HL-60 (cell line): ENCODE measurements around the gene FBXL14.

Experiments used
- DNase-seq, 2 experiments: peaks; one replicate each; pipeline ENCODE4 v3.0.0-alpha.2; 2010 to 2020; ENCODE audit warnings: low read depth in 1 of 2, low spot score in 1 of 2
- H3K27ac ChIP-seq: fragments of 250-450 bp; sonication (Bioruptor Pico); replicated peaks from 2 replicates; pipeline ENCODE4 v1.5.1; 2020; ENCODE audit warnings: mild to moderate bottlenecking, moderate library complexity
- H3K27me3 ChIP-seq: fragments of 250-450 bp; sonication (Bioruptor Pico); 2 replicates; pipeline ENCODE4 v1.5.1; 2021; ENCODE audit warnings: mild to moderate bottlenecking, moderate library complexity; ENCODE audit not compliant: insufficient read depth, poor library complexity, severe bottlenecking
- H3K4me3 ChIP-seq: replicated peaks from 2 replicates; pipeline ENCODE4 v1.5.1; 2011; ENCODE audit warnings: mild to moderate bottlenecking, control low read depth, low read length; ENCODE audit not compliant: insufficient read depth
- CTCF ChIP-seq: IDR thresholded peaks from one replicate; pipeline ENCODE4 v1.5.1; 2011; ENCODE audit warnings: low read length, control low read depth, inconsistent platforms; ENCODE audit not compliant: insufficient read depth
- GABPA ChIP-seq: IDR thresholded peaks from 2 replicates; pipeline ENCODE4 v1.6.1; 2012; ENCODE audit warnings: low read depth
- POLR2AphosphoS5 ChIP-seq: IDR thresholded peaks from 2 replicates; pipeline ENCODE4 v1.6.1; 2012; ENCODE audit warnings: low read depth
- REST ChIP-seq: IDR thresholded peaks from 2 replicates; pipeline ENCODE4 v1.6.1; 2012; ENCODE audit warnings: low read depth; ENCODE audit not compliant: insufficient replicate concordance
- SPI1 ChIP-seq: IDR thresholded peaks from 2 replicates; pipeline ENCODE4 v1.6.1; 2012; ENCODE audit warnings: low read depth, mild to moderate bottlenecking, borderline replicate concordance

The FBXL14 gene

GRCh38 chr12:1546931-1547640, 47.3 kb downstream of the FBXL14 start:
- no peak for DNase-seq
- TF ChIP-seq SPI1 (no peak), GABPA (no peak), CTCF (no peak), REST (no peak), POLR2AphosphoS5 (no peak)
- H3K4me3 ChIP-seq: no peak overlapping the region
- no peak overlapping the region for H3K27ac ChIP-seq
- no peaks in the 10 kb centered on the region for H3K27me3 ChIP-seq

GRCh38 chr12:1544996-1545700, 49.2 kb downstream of the FBXL14 start:
- H3K27ac ChIP-seq: no peak overlapping the region
- TF ChIP-seq GABPA: no peak
- TF ChIP-seq POLR2AphosphoS5: no peak
- TF ChIP-seq CTCF: no peak
- TF ChIP-seq REST: no peak
- no peak for TF ChIP-seq SPI1

GRCh38 chr12:1542599-1542998, 51.8 kb downstream of the FBXL14 start:
- no peak overlapping the region for H3K27ac ChIP-seq
- no peak for TF ChIP-seq GABPA
- no peak for TF ChIP-seq POLR2AphosphoS5
- TF ChIP-seq SPI1: no peak
- no peak for TF ChIP-seq REST
- TF ChIP-seq CTCF: no peak
- H3K4me3 ChIP-seq: no peak overlapping the region
- peaks cover 12% of the 10 kb centered on the region for H3K27me3 ChIP-seq
- no peak for DNase-seq

More at GRCh38 chr12:1544996-1545700, 49.2 kb downstream of the FBXL14 start:
- peaks cover 1% of the 10 kb centered on the region for H3K27me3 ChIP-seq
- H3K4me3 ChIP-seq: no peak overlapping the region
- no peak for DNase-seq
